Upper lobe of left lung (tissue), 6 donors: Measurements from ENCODE around the gene SCN8A. TPM values are rescaled to one million over a fixed set of nuclear protein-coding genes. Genes with fewer than 3 reads are reported as not detected.

Experiments
- ATAC-seq, 2 donors: fragments of 200-7000 bp; cut with Tn5 transposase; one replicate each; pipeline ENCODE4 v1.9.1; 2022; ENCODE audit warnings: mild to moderate bottlenecking in 2 of 2, moderate library complexity in 2 of 2; ENCODE audit not compliant: low FRiP score in 2 of 2
- DNase-seq, 2 donors: peaks; one replicate each; pipeline ENCODE4 v3.0.0-alpha.2; 2019 to 2020
- H3K27ac ChIP-seq, 4 donors: fragments of 200-600 bp; sonication (generic); one replicate each; pipeline ENCODE4 v1.5.1; 2016 to 2019
- H3K27me3 ChIP-seq, 4 donors: fragments of 200-600 bp; sonication (generic); one replicate each; pipeline ENCODE4 v1.5.1; 2017 to 2019
- H3K36me3 ChIP-seq, 4 donors: fragments of 200-600 bp; sonication (generic); one replicate each; pipeline ENCODE4 v1.5.1; 2016 to 2019
- H3K4me1 ChIP-seq, 4 donors: fragments of 200-600 bp; sonication (generic); one replicate each; pipeline ENCODE4 v1.5.1; 2018 to 2019
- H3K4me3 ChIP-seq, 4 donors: fragments of 200-600 bp; sonication (generic); one replicate each; pipeline ENCODE4 v1.5.1; 2017 to 2019; ENCODE audit warnings: mild to moderate bottlenecking in 2 of 4, moderate library complexity in 1 of 4
- H3K9me3 ChIP-seq, 4 donors: fragments of 200-600 bp; sonication (generic); one replicate each; pipeline ENCODE4 v1.5.1; 2018 to 2019
- EP300 ChIP-seq, 4 donors: sonication (generic); formaldehyde crosslinking; IDR thresholded peaks; one replicate each; pipeline ENCODE4 v1.5.1; 2017; ENCODE audit warnings: antibody characterized with exemption in 4 of 4, control low read depth in 2 of 4
- POLR2A ChIP-seq, 4 donors: fragments of 450-650 bp; IDR thresholded peaks; one replicate each; pipeline ENCODE4 v1.5.1; 2016 to 2017; ENCODE audit warnings: antibody characterized with exemption in 4 of 4, mild to moderate bottlenecking in 2 of 4
- POLR2AphosphoS5 ChIP-seq, 2 donors: sonication (generic); formaldehyde crosslinking; IDR thresholded peaks; one replicate each; pipeline ENCODE4 v1.5.1; 2017; ENCODE audit warnings: antibody characterized with exemption in 2 of 2
- WGBS, 2 donors: methylation state at CpG; one replicate each; pipeline ENCODE4 v1.1.5; 2017 to 2018; 5-methylcytosine and 5-hydroxymethylcytosine counted together
- total RNA-seq, 6 donors: library from RNA; depleted of rRNA in 4 of 6; stranded (reverse); fragments of >200 nt in 4 of 6; gene quantifications; one replicate each; pipeline versions ENCODE4 v1.1.0 to v1.2.1, GENCODE V29; 2016 to 2021
- TF ChIP-seq, protein P1 (sequence below), 6 experiments: fragments of 450-650 bp in 4 of 6; fragments of 200-600 bp in 2 of 6; sonication (generic) in 2 of 6; IDR thresholded peaks; one replicate each; pipeline ENCODE4 v1.5.1; 2016 to 2019; ENCODE audit warnings: antibody characterized with exemption in 6 of 6
- donor health status: DM: no; HTN: no; CAD: no; lungs with moderate emphysema.
- donor health status: DM: no; HTN: yes; CAD: no; lungs with severe emphysema.

Gene SCN8A
- total RNA-seq, 6 donors from 2014 or later = 0.11 to 1.1 (median 0.37) TPM; not detected in 1

GRCh38 chr12:51753980-51754675 lies 163.1 kb downstream of the SCN8A start:
- ATAC-seq = no peak
- Histone ChIP-seq H3K27me3 (no peaks in the 10 kb centered on the region), H3K9me3 (no peaks in the 10 kb centered on the region), H3K4me1 (no peaks in the 10 kb centered on the region), H3K27ac (no peak overlapping the region), H3K4me3 (no peak overlapping the region), H3K36me3 (no peaks in the 10 kb centered on the region)
- DNase-seq = no peak
- no peak for TF ChIP-seq POLR2AphosphoS5 (IDR thresholded peaks at IDR 0.05)
- TF ChIP-seq EP300 (IDR thresholded peaks at IDR 0.05) = no peak
- TF ChIP-seq POLR2A (IDR thresholded peaks at IDR 0.05) = no peak
- TF ChIP-seq, protein P1, sequence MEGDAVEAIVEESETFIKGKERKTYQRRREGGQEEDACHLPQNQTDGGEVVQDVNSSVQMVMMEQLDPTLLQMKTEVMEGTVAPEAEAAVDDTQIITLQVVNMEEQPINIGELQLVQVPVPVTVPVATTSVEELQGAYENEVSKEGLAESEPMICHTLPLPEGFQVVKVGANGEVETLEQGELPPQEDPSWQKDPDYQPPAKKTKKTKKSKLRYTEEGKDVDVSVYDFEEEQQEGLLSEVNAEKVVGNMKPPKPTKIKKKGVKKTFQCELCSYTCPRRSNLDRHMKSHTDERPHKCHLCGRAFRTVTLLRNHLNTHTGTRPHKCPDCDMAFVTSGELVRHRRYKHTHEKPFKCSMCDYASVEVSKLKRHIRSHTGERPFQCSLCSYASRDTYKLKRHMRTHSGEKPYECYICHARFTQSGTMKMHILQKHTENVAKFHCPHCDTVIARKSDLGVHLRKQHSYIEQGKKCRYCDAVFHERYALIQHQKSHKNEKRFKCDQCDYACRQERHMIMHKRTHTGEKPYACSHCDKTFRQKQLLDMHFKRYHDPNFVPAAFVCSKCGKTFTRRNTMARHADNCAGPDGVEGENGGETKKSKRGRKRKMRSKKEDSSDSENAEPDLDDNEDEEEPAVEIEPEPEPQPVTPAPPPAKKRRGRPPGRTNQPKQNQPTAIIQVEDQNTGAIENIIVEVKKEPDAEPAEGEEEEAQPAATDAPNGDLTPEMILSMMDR (IDR thresholded peaks at IDR 0.05) = no peak

- DNase-seq (no peak), ATAC-seq (no peak)
- Histone ChIP-seq H3K27me3 (no peaks in the 10 kb centered on the region), H3K4me1 (no peaks in the 10 kb centered on the region), H3K9me3 (no peaks in the 10 kb centered on the region), H3K4me3 (no peak overlapping the region), H3K36me3 (no peaks in the 10 kb centered on the region), H3K27ac (no peak overlapping the region)
- TF ChIP-seq POLR2AphosphoS5 (IDR thresholded peaks at IDR 0.05) (no peak), EP300 (IDR thresholded peaks at IDR 0.05) (no peak), POLR2A (IDR thresholded peaks at IDR 0.05) (no peak)
- TF ChIP-seq, protein P1 (IDR thresholded peaks at IDR 0.05) = no peak
- WGBS, 2 donors = 84 to 88% methylated on average over 2 of the region's 2 CpGs
Measured at GRCh38 chr12:51755251-51755650, 164.2 kb downstream of the SCN8A start.

DNA sequence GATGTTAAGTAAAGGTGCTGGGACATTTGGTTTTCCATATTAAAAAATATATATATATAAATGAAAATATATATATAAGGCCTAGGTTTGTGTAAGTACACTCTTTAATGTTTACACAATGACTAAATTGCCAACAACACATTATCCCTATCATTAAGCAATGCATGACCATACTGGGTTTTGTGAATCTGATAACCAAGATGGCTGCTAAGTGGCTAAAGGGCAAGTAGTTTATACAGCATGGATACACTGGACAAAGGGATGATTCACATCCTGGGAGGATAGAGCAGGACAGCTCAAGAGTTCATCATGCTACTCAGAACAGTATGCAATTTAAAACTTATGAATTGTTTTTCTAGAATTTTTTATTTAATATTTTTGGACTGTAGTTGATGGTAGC lies 168.1 kb downstream of the SCN8A start:
- TF ChIP-seq POLR2A (IDR thresholded peaks at IDR 0.05) (no peak), EP300 (IDR thresholded peaks at IDR 0.05) (no peak), POLR2AphosphoS5 (IDR thresholded peaks at IDR 0.05) (no peak)
- TF ChIP-seq, protein P1 (IDR thresholded peaks at IDR 0.05) = no peak
- Histone ChIP-seq H3K9me3 (no peaks in the 10 kb centered on the region), H3K4me3 (no peak overlapping the region), H3K27me3 (no peaks in the 10 kb centered on the region), H3K36me3 (no peaks in the 10 kb centered on the region), H3K27ac (no peak overlapping the region), H3K4me1 (no peaks in the 10 kb centered on the region)
- DNase-seq (no peak), ATAC-seq (no peak)

- H3K4me3 ChIP-seq = no peak overlapping the region
- ATAC-seq (no peak), DNase-seq (no peak)
- no peaks in the 10 kb centered on the region for H3K36me3 ChIP-seq
- no peaks in the 10 kb centered on the region for H3K9me3 ChIP-seq
- H3K27ac ChIP-seq = no peak overlapping the region
- TF ChIP-seq, protein P1 (IDR thresholded peaks at IDR 0.05) = no peak
- no peak for TF ChIP-seq POLR2A (IDR thresholded peaks at IDR 0.05)
- no peak for TF ChIP-seq POLR2AphosphoS5 (IDR thresholded peaks at IDR 0.05)
- TF ChIP-seq EP300 (IDR thresholded peaks at IDR 0.05) = no peak
- H3K4me1 ChIP-seq = no peaks in the 10 kb centered on the region
- no peaks in the 10 kb centered on the region for H3K27me3 ChIP-seq
Measured at GRCh38 chr12:51759695-51760094, 168.7 kb downstream of the SCN8A start.

DNA sequence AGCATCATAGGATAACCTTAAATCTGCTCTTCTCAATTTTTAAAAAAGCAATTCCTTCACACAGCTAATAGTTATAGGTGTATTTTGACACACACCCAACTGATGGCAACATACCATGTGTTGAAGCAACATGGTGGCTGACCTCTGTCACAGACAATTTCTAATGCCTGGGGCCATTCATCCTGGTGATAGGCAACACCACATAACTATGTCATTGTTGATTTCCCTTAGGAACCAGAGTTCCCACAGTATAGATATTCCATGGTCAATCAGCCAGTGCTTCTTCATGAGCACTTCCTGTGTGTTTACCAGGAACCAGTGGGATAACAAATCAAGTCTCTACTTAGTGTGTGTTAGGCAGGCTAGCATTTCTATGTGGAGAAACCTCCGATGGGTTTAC lies 169.2 kb downstream of the SCN8A start:
- WGBS, 2 donors = 86 to 93% methylated on average over 1 of the region's 1 CpG
- ATAC-seq (no peak), DNase-seq (no peak)
- Histone ChIP-seq H3K27me3 (no peaks in the 10 kb centered on the region), H3K4me3 (no peak overlapping the region), H3K27ac (no peak overlapping the region), H3K4me1 (no peaks in the 10 kb centered on the region), H3K36me3 (no peaks in the 10 kb centered on the region), H3K9me3 (no peaks in the 10 kb centered on the region)
- TF ChIP-seq POLR2AphosphoS5 (IDR thresholded peaks at IDR 0.05) (no peak), EP300 (IDR thresholded peaks at IDR 0.05) (no peak), POLR2A (IDR thresholded peaks at IDR 0.05) (no peak)
- TF ChIP-seq, protein P1 (IDR thresholded peaks at IDR 0.05) = no peak
